GM19193 (cell line): Measurements from ENCODE around the gene GALNT18.

Experiments
- POLR2A ChIP-seq: IDR thresholded peaks from 4 replicates; pipeline ENCODE4 v1.6.1; 2011; ENCODE audit not compliant: insufficient read depth, insufficient read length; ENCODE audit errors: extremely low read depth

GALNT18 gene

DNA sequence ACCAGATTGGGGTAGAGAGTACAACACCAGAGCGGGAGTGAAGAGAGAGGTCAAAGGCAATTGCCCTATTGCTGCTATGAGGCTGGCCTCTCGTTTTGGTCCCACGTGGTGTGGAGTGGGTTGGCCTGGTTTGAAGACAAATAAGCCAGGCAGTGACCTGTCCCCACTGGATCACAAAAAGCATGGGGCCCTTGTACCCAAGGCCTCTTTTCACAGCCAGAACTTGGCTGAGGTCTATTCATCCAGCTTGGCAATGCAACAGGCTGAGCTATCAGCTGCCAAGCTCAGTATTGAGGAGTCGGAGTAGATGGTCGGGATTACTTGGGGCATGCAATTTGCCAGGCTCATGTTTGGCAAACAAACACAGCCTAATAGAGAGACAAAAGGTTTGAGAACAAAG is 19.2 kb upstream of the GALNT18 start:
- TF ChIP-seq POLR2A: no peak

DNA sequence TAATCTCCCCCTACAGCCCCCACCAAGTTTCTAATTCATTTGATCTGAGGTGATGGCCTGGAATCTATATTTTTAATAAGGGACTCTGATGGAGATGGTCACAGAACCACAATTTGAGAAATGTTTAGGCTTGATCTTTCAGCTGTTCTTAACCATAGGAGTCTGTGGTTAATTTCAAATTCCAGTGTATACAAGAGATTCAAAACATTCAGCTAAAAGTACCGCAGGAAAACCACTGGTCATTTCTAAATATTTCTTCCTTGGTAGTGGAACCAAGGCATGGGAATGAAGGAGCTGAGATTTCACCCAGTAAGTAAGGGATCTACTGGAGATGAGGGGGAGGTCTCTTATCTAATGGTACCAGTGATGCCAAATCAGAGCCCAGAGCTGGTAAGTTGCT is 18.3 kb upstream of the GALNT18 start:
- TF ChIP-seq POLR2A: no peak

GRCh38 chr11:11636671-11637070 is 14.9 kb upstream of the GALNT18 start:
- TF ChIP-seq POLR2A: no peak

DNA sequence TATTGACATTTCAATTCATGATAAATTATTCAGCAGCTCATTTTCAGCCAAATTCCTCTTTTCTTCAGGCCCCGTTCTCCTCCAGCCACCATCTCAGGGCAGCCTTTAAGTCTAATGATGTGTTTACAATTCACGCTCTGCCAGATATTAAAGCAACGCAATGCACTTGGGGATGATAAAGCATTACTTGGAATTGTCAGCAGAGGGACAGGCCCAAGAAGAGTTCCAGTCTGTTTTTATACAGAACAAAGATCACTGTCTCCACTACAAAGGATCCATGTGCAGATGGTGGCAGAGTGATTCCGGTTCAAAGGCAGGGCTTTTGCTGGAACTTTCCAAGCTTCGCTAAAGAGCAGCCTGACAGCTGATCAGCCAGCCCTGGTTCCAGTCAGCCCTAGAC is 13.6 kb upstream of the GALNT18 start:
- no peak for TF ChIP-seq POLR2A

GRCh38 chr11:11629368-11629767 is 7.6 kb upstream of the GALNT18 start:
- no peak for TF ChIP-seq POLR2A

GRCh38 chr11:11628651-11629050 is 6.8 kb upstream of the GALNT18 start:
- TF ChIP-seq POLR2A: no peak

DNA sequence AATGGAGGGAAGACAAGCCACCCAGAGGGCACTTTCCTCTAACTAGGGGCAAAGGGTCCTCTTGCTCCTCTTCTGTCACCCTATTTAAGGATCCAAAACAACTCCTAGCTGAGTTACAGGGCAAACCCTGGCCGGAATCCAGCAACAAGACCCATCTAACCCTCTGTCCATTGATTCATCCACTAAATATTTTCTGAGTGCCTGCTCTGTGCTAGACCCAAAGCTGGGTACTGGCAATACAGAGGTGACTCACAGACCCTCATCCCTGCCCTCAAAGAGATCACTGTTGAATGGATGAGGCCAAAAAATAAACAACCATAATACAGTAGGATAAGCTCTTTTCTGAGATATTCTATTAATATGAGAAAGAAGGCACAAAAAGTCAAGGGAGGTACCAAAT is 4.3 kb upstream of the GALNT18 start:
- TF ChIP-seq POLR2A: no peak

DNA sequence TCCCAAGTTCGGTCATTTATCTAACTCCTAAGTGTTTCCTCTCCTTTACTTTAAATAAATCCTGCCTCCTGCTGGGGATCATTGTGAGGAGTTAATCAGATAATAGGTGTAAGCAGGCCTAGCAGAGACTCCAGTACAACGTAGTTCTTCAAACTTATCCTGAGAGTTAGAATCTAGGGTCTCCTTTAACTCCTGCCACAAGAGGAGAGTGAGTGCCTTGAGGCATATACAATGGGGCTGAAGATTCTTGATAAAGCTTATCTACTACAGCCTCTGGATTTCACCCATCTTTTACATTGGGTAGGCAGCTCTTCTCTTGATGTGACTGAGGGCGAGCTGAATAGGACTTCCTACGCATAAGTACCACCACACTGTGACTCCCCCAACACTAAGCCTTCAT is 3.1 kb upstream of the GALNT18 start:
- TF ChIP-seq POLR2A: no peak

GRCh38 chr11:11624204-11624603 is 2.4 kb upstream of the GALNT18 start:
- TF ChIP-seq POLR2A: no peak

DNA sequence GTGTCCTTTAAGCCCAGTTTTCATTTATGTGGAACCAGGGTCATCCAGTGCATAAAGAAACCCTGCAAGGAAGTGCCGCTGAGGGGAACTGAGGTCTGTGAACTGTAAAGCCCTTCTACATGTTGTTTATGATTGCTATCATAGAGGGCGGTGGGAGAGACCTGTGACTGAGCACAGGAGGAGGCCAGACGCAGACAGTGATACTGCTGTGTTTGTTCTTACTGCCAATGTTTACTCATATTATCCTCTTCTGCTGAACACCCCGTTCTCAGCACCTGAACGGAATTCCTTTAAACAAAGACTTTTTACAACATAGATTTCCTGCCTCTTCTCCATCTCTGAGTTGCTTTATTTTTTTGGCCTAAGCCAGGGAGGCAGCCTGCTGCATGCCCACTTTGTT is 967 bp upstream of the GALNT18 start:
- no peak for TF ChIP-seq POLR2A

DNA sequence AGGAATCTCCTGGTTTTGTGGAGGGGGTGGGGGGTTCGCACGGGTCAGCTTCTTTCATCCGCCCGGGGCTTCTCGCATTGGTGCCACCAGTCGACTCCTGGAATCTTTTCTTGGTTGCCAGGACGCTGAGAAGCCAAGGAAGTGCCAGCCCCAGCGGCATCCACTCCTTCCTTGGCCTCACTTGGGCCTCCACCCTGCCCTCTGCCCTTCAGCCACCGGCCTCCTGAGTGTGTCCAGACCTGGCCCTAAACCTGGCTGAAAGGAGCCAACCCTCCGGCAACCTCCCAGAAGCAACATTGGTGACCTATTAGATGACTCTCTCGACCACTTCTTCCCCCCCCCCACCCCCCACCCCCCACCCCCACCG is 518 bp upstream of the GALNT18 start:
- no peak for TF ChIP-seq POLR2A

GRCh38 chr11:11620921-11621572 is 758 bp downstream of the GALNT18 start:
- no peak for TF ChIP-seq POLR2A

DNA sequence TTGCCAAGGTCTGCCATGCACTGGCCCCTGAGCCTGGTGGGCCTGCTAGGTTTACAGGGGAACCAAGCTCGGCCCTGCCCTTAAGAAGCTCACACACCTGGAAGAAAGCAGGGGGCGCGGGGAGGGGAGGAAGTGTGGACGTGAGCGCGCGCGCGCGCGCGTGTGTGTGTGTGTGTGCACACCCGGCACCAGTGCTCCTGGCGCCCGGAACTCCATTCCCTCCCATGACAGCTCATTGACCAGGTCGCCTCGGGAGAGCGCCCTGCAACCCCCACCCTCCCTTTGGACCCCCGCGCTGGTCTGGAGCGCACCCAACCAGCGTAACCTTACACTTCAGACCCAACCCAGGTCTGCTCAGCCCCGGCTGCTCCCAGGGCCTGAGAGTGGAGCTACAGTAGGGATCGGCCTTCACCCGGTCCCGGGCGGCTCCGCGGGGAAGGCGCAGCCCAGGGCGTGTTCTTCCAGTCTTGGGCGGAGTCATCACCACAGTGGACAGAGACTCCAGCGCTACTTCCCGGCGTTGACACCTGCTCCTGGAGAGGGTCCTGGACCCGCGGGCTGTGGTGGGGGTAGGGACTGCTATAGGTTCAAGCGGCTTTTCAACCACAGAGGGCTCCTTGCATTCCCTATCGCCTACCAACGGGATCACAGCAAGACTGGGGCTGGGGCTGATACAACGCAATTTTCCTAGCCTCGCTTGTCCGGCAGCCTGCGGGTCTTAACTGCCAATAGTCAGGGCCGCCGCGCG is 1.5 kb downstream of the GALNT18 start:
- no peak for TF ChIP-seq POLR2A

GRCh38 chr11:11618973-11619435 is 2.8 kb downstream of the GALNT18 start:
- no peak for TF ChIP-seq POLR2A

DNA sequence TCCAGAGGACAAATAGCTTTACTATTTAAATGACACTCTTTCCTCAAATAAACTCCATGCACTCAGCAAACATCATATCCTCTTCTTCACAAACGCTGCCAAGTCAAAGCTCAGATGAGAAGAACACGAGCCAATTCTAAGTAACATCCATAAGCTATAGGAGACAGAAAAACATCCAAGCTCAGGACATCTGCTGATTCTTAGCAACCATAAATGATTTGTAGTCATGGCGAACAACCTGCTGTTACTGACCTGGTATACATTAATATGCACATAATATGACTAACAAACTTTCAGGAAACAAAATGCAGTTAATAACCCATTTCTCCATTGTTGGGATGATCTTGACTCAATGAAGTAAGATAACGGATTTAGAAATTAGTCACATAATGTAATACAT is 6.7 kb downstream of the GALNT18 start:
- TF ChIP-seq POLR2A: no peak

- no peak for TF ChIP-seq POLR2A
These were observed 9.4 kb downstream of the GALNT18 start for GRCh38 chr11:11612439-11612838.

GRCh38 chr11:11611381-11611780 is 10.4 kb downstream of the GALNT18 start:
- no peak for TF ChIP-seq POLR2A

GRCh38 chr11:11608783-11609232 is 13.0 kb downstream of the GALNT18 start:
- TF ChIP-seq POLR2A: no peak
